Trophoblast cell (in vitro differentiated cells and primary cell): ENCODE results near the gene SYAP1.
"Not testable (repeated sequence)": the region's sequence is repeated elsewhere in the genome, so short reads cannot be mapped to it uniquely, and the experiment has no call there.

Experiments used
- DNase-seq, 2 donors: peaks; one replicate each; pipeline ENCODE4 v3.0.0-alpha.2; 2016
- H2AFZ ChIP-seq: 2 replicates; pipeline ENCODE4 v1.6.1; 2013; ENCODE audit warnings: low read length, moderate library complexity, mild to moderate bottlenecking; ENCODE audit not compliant: insufficient read depth, poor library complexity
- H2AK5ac ChIP-seq: 2 replicates; pipeline ENCODE4 v1.6.1; 2013; ENCODE audit warnings: mild to moderate bottlenecking, low read length
- H2BK120ac ChIP-seq: 2 replicates; pipeline ENCODE4 v1.6.1; 2013; ENCODE audit warnings: low read length, mild to moderate bottlenecking, moderate library complexity; ENCODE audit not compliant: insufficient read depth, poor library complexity
- H2BK12ac ChIP-seq: 2 replicates; pipeline ENCODE4 v1.6.1; 2013; ENCODE audit warnings: mild to moderate bottlenecking, low read length, moderate library complexity
- H2BK5ac ChIP-seq: 2 replicates; pipeline ENCODE4 v1.6.1; 2013; ENCODE audit warnings: low read length, low read depth, moderate library complexity, mild to moderate bottlenecking; ENCODE audit not compliant: poor library complexity
- H3K14ac ChIP-seq: 2 replicates; pipeline ENCODE4 v1.6.1; 2013; ENCODE audit warnings: mild to moderate bottlenecking, low read length
- H3K18ac ChIP-seq: 2 replicates; pipeline ENCODE4 v1.6.1; 2013; ENCODE audit warnings: mild to moderate bottlenecking, low read length
- H3K23ac ChIP-seq: 2 replicates; pipeline ENCODE4 v1.6.1; 2013; ENCODE audit warnings: low read length
- H3K27ac ChIP-seq: 2 replicates; pipeline ENCODE4 v1.5.1; 2013; ENCODE audit warnings: low read depth, mild to moderate bottlenecking, inconsistent platforms, low read length, moderate library complexity
- H3K27me3 ChIP-seq: 2 replicates; pipeline ENCODE4 v1.6.1; 2013; ENCODE audit warnings: inconsistent platforms, mild to moderate bottlenecking, low read length, moderate library complexity; ENCODE audit not compliant: insufficient read depth
- H3K36me3 ChIP-seq, 2 experiments: 1 replicate in 1 of 2; 2 replicates in 1 of 2; pipeline ENCODE4 v1.6.1; 2013; ENCODE audit warnings: low read length in 2 of 2, mild to moderate bottlenecking in 2 of 2, moderate library complexity in 1 of 2; ENCODE audit not compliant: insufficient read depth in 2 of 2, control insufficient read depth in 1 of 2
- H3K4ac ChIP-seq: 2 replicates; pipeline ENCODE4 v1.6.1; 2013; ENCODE audit warnings: low read depth, mild to moderate bottlenecking, low read length, moderate library complexity
- H3K4me1 ChIP-seq, 2 experiments: 1 replicate in 1 of 2; 2 replicates in 1 of 2; pipeline ENCODE4 v1.6.1; 2013; ENCODE audit warnings: low read length in 2 of 2, mild to moderate bottlenecking in 2 of 2, moderate library complexity in 1 of 2; ENCODE audit not compliant: insufficient read depth in 2 of 2, control insufficient read depth in 1 of 2
- H3K4me2 ChIP-seq: 2 replicates; pipeline ENCODE4 v1.6.1; 2013; ENCODE audit warnings: inconsistent platforms, mild to moderate bottlenecking, low read length, moderate library complexity
- H3K4me3 ChIP-seq: 2 replicates; pipeline ENCODE4 v1.5.1; 2013; ENCODE audit warnings: mild to moderate bottlenecking, low read depth, low read length, inconsistent platforms
- H3K79me1 ChIP-seq: one replicate; pipeline ENCODE4 v1.6.1; 2013; ENCODE audit warnings: low read length
- H3K79me2 ChIP-seq: 2 replicates; pipeline ENCODE4 v1.6.1; 2013; ENCODE audit warnings: low read length, mild to moderate bottlenecking; ENCODE audit not compliant: control insufficient read depth, insufficient read depth, poor library complexity
- H3K9ac ChIP-seq: 2 replicates; pipeline ENCODE4 v1.6.1; 2013; ENCODE audit warnings: mild to moderate bottlenecking, low read length
- H3K9me3 ChIP-seq: 2 replicates; pipeline ENCODE4 v1.6.1; 2013; ENCODE audit warnings: low read depth, mild to moderate bottlenecking, control low read depth, inconsistent platforms, low read length; ENCODE audit not compliant: insufficient read depth
- H4K12ac ChIP-seq: 2 replicates; pipeline ENCODE4 v1.6.1; 2013; ENCODE audit warnings: low read depth, mild to moderate bottlenecking, low read length, moderate library complexity
- H4K8ac ChIP-seq: 2 replicates; pipeline ENCODE4 v1.6.1; 2013; ENCODE audit warnings: low read depth, mild to moderate bottlenecking, low read length, moderate library complexity
- H4K91ac ChIP-seq: one replicate; pipeline ENCODE4 v1.6.1; 2013; ENCODE audit warnings: low read depth, mild to moderate bottlenecking, low read length, moderate library complexity
- WGBS: extraction: QIAGEN DNeasy Blood & Tissue Kit; methylation state at CpG from one replicate; pipeline ENCODE4 v1.1.7; 2013; ENCODE audit warnings: missing lambda C conversion rate; ENCODE audit not compliant: insufficient read length, insufficient coverage; ENCODE audit errors: extremely low coverage; 5-methylcytosine and 5-hydroxymethylcytosine counted together

The SYAP1 gene

DNA sequence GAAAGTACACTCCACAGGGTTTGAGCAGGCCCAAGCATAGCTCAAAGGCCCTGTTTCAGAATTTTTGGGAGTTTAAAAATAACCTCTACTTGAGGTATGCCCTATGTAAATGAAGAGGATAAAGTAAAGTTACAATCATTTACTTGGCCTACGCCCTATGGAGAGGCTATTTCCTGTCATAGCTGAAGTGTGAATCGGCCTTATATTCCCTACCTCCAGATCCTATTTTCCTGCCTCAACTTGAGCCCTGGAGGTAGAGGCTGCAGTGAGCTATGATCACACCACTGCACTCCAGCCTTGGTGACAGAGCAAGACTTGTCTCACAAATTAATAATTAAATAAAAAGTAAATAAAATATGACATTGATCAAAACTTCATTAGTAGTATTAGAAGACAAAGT, 55.3 kb downstream of the SYAP1 start:
- Histone ChIP-seq H4K91ac (no peak overlapping the region), H2BK5ac (no peak overlapping the region), H3K79me2 (no peaks in the 10 kb centered on the region), H4K8ac (no peak overlapping the region), H2BK12ac (no peak overlapping the region), H3K9me3 (no peaks in the 10 kb centered on the region), H3K4ac (no peak overlapping the region), H3K14ac (no peak overlapping the region), H2BK120ac (no peak overlapping the region), H3K4me3 (no peak overlapping the region), H3K27ac (no peak overlapping the region), H3K36me3 (no peaks in the 10 kb centered on the region), H3K18ac (no peak overlapping the region), H3K4me1 (no peaks in the 10 kb centered on the region), H4K12ac (no peak overlapping the region), H3K4me2 (no peak overlapping the region), H3K23ac (no peak overlapping the region), H3K9ac (no peak overlapping the region), H2AK5ac (no peak overlapping the region), H2AFZ (no peak overlapping the region), H3K79me1 (peaks cover 1% of the 10 kb centered on the region), H3K27me3 (no peaks in the 10 kb centered on the region)
- DNase-seq, result no peak
- WGBS, result no CpG with 5 or more reads among the region's 2 CpGs

DNA sequence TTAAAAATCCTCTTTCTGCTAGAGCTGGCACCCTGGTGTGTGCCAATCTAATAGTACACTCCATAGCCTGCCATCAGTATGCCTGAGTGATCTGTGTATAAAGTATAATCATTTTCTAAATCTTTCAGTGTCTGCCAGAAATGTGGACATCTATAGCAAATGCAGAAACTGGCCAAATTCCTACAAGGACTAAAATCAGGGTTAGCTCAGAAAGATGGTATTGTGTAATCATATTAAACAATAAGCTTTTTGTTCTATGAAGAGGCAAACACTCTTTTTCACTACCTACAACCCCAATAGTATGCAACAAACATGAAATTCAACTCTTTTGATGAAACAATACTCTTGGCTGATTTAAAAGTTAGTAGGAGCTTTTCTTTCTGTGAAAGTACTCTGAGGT, 59.1 kb downstream of the SYAP1 start:
- Histone ChIP-seq H2BK5ac (no peak overlapping the region), H3K36me3 (no peaks in the 10 kb centered on the region), H3K4ac (no peak overlapping the region), H3K23ac (no peak overlapping the region), H3K4me3 (no peak overlapping the region), H2BK12ac (no peak overlapping the region), H4K12ac (no peak overlapping the region), H3K27ac (no peak overlapping the region), H3K27me3 (no peaks in the 10 kb centered on the region), H2AK5ac (no peak overlapping the region), H3K79me2 (no peaks in the 10 kb centered on the region), H3K79me1 (no peaks in the 10 kb centered on the region), H2AFZ (no peak overlapping the region), H2BK120ac (no peak overlapping the region), H4K8ac (no peak overlapping the region), H3K4me2 (no peak overlapping the region), H3K18ac (no peak overlapping the region), H4K91ac (no peak overlapping the region), H3K9me3 (no peaks in the 10 kb centered on the region), H3K9ac (no peak overlapping the region), H3K14ac (no peak overlapping the region), H3K4me1 (no peaks in the 10 kb centered on the region)
- DNase-seq, result no peak

DNA sequence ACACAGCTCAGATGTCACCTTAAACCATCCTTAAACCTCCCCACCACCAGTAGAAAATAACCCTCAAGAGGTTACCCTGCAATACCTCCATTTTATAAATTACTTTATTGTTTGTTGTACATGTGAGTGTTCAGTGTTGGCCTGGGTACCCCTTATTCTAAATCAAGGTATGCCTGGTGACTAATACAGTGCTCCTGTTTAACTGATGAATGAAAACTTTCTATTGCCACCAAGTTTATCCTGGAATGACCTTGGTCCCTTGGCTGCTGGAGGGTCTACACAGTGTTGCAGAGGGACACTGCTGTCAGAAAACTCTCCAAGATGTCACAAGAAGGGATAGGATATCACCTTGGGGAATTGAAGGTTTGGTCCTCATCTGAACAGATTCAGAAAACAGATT, 59.6 kb downstream of the SYAP1 start:
- Histone ChIP-seq H3K4me3 (no peak overlapping the region), H3K4ac (no peak overlapping the region), H2AK5ac (no peak overlapping the region), H3K14ac (no peak overlapping the region), H3K79me1 (no peaks in the 10 kb centered on the region), H3K18ac (no peak overlapping the region), H3K9ac (no peak overlapping the region), H4K8ac (no peak overlapping the region), H4K91ac (no peak overlapping the region), H3K4me1 (no peaks in the 10 kb centered on the region), H3K27ac (no peak overlapping the region), H3K36me3 (no peaks in the 10 kb centered on the region), H2BK12ac (no peak overlapping the region), H3K27me3 (no peaks in the 10 kb centered on the region), H2BK120ac (no peak overlapping the region), H2AFZ (no peak overlapping the region), H3K79me2 (no peaks in the 10 kb centered on the region), H2BK5ac (no peak overlapping the region), H3K23ac (no peak overlapping the region), H4K12ac (no peak overlapping the region), H3K4me2 (no peak overlapping the region), H3K9me3 (no peaks in the 10 kb centered on the region)
- no peak for DNase-seq

DNA sequence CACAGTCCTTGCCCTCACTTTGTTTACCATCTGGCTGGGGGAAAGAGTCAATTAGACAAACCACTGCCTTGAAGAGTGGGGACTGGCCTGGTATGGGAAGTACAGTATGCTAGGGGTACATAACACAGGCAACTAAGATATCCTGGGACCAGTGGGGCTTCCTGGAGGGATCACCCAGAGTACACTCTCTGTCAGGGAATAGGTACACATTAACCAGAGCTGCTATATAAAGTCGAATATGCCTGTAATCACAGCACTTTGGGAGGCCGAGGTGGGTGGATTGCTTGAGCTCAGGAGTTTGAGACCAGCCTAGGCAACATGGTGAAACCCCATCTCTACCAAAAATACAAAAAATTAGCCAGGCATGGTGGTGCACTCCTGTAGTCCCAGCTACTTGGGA, 60.4 kb downstream of the SYAP1 start:
- H3K14ac ChIP-seq, H3K27me3 ChIP-seq, H2BK120ac ChIP-seq, H3K4me1 ChIP-seq, DNase-seq, H3K9me3 ChIP-seq, H2AFZ ChIP-seq, H3K79me1 ChIP-seq, H2AK5ac ChIP-seq, H3K4me3 ChIP-seq, H2BK5ac ChIP-seq, H4K8ac ChIP-seq, H3K9ac ChIP-seq, H4K12ac ChIP-seq, H3K79me2 ChIP-seq, H2BK12ac ChIP-seq, H4K91ac ChIP-seq, H3K36me3 ChIP-seq, H3K27ac ChIP-seq, H3K23ac ChIP-seq, H3K18ac ChIP-seq, H3K4me2 ChIP-seq, H3K4ac ChIP-seq: not testable (repeated sequence)
- WGBS, result no CpG with 5 or more reads among the region's 2 CpGs

DNA sequence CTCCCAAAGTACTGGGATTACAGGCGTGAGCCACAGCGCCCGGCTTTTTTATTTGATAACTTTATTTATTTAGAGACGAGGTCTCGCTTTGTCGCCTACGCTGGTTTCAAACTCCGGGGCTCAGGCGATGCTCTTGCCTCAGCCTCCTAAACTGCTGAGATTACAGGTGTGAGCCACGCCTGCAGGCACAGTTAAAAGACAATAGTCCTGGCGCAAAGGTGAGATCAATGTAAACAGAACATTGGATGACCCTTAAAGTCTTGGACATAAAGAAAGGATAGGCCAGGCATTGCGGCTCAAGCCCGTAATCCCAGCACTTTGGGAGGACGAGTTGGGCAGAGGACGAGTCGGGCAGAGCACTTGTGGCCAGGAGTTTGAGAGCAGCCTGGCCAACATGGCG, 64.0 kb downstream of the SYAP1 start:
- Histone ChIP-seq H3K9ac (no peak overlapping the region), H2BK5ac (no peak overlapping the region), H3K4me1 (no peaks in the 10 kb centered on the region), H4K12ac (no peak overlapping the region), H3K79me1 (peaks cover 2% of the 10 kb centered on the region), H4K91ac (no peak overlapping the region), H3K36me3 (no peaks in the 10 kb centered on the region), H3K27ac (no peak overlapping the region), H3K27me3 (no peaks in the 10 kb centered on the region), H3K23ac (no peak overlapping the region), H3K9me3 (no peaks in the 10 kb centered on the region), H3K4me2 (no peak overlapping the region), H3K4me3 (no peak overlapping the region), H2AK5ac (no peak overlapping the region), H2AFZ (no peak overlapping the region), H3K18ac (no peak overlapping the region), H3K14ac (no peak overlapping the region), H3K79me2 (peaks cover 2% of the 10 kb centered on the region), H3K4ac (no peak overlapping the region), H2BK12ac (no peak overlapping the region), H4K8ac (no peak overlapping the region), H2BK120ac (no peak overlapping the region)
- no peak for DNase-seq
- WGBS, result no CpG with 5 or more reads among the region's 17 CpGs
